Gastroesophageal sphincter (tissue), 3 donors: ENCODE results near the gene CHI3L1.

Source experiments
- CTCF ChIP-seq, 4 experiments: fragments of 200-600 bp in 2 of 4; fragments of 450-650 bp in 2 of 4; sonication (generic) in 1 of 4; IDR thresholded peaks; one replicate each; pipeline ENCODE4 v1.5.1; 2017 to 2019; ENCODE audit warnings: antibody characterized with exemption in 4 of 4, mild to moderate bottlenecking in 2 of 4, moderate library complexity in 2 of 4
- EP300 ChIP-seq: sonication (generic); formaldehyde crosslinking; IDR thresholded peaks from one replicate; pipeline ENCODE4 v1.6.1; 2017; ENCODE audit warnings: antibody characterized with exemption, mild to moderate bottlenecking
- POLR2A ChIP-seq, 2 donors: fragments of 450-650 bp; IDR thresholded peaks; one replicate each; pipeline ENCODE4 v1.6.1; 2017; ENCODE audit warnings: antibody characterized with exemption in 2 of 2, mild to moderate bottlenecking in 2 of 2, moderate library complexity in 1 of 2

GRCh38 chr1:203146042-203146369, 40.5 kb downstream of the CHI3L1 start:
- TF ChIP-seq CTCF (IDR thresholded peaks at IDR 0.05) (no peak), POLR2A (IDR thresholded peaks at IDR 0.05) (no peak), EP300 (no peak)
